Prostate gland (tissue), 2 donors: ENCODE results near the gene ZNF516. TPM values are rescaled to one million over a fixed set of nuclear protein-coding genes. Genes with fewer than 3 reads are reported as not detected.
A peak's percentile ranks its signal among the peaks of the same experiment; 100 is the strongest.

Experiments
- DNase-seq: peaks from one replicate; pipeline ENCODE4 v3.0.0-alpha.2; 2019; ENCODE audit warnings: low spot score
- H3K27ac ChIP-seq, 2 donors: fragments of 200-600 bp; sonication (generic); 2 replicates each; pipeline ENCODE4 v1.5.1; 2017 to 2019
- H3K27me3 ChIP-seq: fragments of 200-600 bp; sonication (generic); replicated peaks from 2 replicates; pipeline ENCODE4 v1.5.1; 2019; ENCODE audit not compliant: insufficient read depth
- H3K36me3 ChIP-seq, 2 donors: fragments of 200-600 bp; sonication (generic); 1 replicate in 1 of 2; 2 replicates in 1 of 2; pipeline versions ENCODE4 v1.5.1 to v1.8.1; 2017 to 2019
- H3K4me1 ChIP-seq: fragments of 200-600 bp; sonication (generic); replicated peaks from 2 replicates; pipeline ENCODE4 v1.5.1; 2019
- H3K4me3 ChIP-seq, 2 donors: fragments of 200-600 bp; sonication (generic); 2 replicates each; pipeline ENCODE4 v1.5.1; 2017 to 2019
- H3K9me3 ChIP-seq: fragments of 200-600 bp; sonication (generic); 2 replicates; pipeline ENCODE4 v1.5.1; 2017
- POLR2A ChIP-seq: fragments of 450-650 bp; IDR thresholded peaks from one replicate; pipeline ENCODE4 v1.6.1; 2016; ENCODE audit warnings: antibody characterized with exemption, mild to moderate bottlenecking
- POLR2AphosphoS5 ChIP-seq: sonication (generic); formaldehyde crosslinking; IDR thresholded peaks from one replicate; pipeline ENCODE4 v1.6.1; 2017; ENCODE audit warnings: antibody characterized with exemption
- WGBS: methylation state at CpG from one replicate; pipeline ENCODE4 v1.1.5; 2018; 5-methylcytosine and 5-hydroxymethylcytosine counted together
- intact Hi-C: fragments of 100-400 bp; cut with DNase I; formaldehyde crosslinking; loops from one replicate; pipeline ENCODE4 v1.14.2; 2022
- total RNA-seq, 2 donors: library from RNA; depleted of rRNA; stranded (reverse); fragments of >200 nt; gene quantifications; one replicate each; pipeline ENCODE4 v1.1.0, GENCODE V29; 2016
- TF ChIP-seq, protein P1 (sequence below), 4 experiments: fragments of 200-600 bp in 2 of 4; fragments of 450-650 bp in 2 of 4; sonication (generic) in 2 of 4; IDR thresholded peaks; 1 replicate in 3 of 4; 2 replicates in 1 of 4; pipeline ENCODE4 v1.5.1; 2016 to 2019; ENCODE audit warnings: antibody characterized with exemption in 4 of 4, mild to moderate bottlenecking in 2 of 4, moderate library complexity in 2 of 4

ZNF516 gene
- total RNA-seq, 2 donors from 2014 or later, result 25.0 to 158 TPM

- Histone ChIP-seq H3K27ac (no peak overlapping the region), H3K27me3 (no peaks in the 10 kb centered on the region), H3K36me3 (no peaks in the 10 kb centered on the region), H3K9me3 (no peaks in the 10 kb centered on the region), H3K4me3 (no peak overlapping the region), H3K4me1 (no peaks in the 10 kb centered on the region)
- TF ChIP-seq POLR2A, result no peak
- TF ChIP-seq POLR2AphosphoS5, result no peak
- TF ChIP-seq, protein P1, sequence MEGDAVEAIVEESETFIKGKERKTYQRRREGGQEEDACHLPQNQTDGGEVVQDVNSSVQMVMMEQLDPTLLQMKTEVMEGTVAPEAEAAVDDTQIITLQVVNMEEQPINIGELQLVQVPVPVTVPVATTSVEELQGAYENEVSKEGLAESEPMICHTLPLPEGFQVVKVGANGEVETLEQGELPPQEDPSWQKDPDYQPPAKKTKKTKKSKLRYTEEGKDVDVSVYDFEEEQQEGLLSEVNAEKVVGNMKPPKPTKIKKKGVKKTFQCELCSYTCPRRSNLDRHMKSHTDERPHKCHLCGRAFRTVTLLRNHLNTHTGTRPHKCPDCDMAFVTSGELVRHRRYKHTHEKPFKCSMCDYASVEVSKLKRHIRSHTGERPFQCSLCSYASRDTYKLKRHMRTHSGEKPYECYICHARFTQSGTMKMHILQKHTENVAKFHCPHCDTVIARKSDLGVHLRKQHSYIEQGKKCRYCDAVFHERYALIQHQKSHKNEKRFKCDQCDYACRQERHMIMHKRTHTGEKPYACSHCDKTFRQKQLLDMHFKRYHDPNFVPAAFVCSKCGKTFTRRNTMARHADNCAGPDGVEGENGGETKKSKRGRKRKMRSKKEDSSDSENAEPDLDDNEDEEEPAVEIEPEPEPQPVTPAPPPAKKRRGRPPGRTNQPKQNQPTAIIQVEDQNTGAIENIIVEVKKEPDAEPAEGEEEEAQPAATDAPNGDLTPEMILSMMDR (IDR thresholded peaks at IDR 0.05), result no peak
- 86% methylated on average over 13 of the region's 13 CpGs for WGBS
- intact Hi-C loops, result loop anchor here (10.0 kb wide), 1 partner anchor 77 kb away; no protein-coding TSS in a partner anchor
- DNase-seq, result no peak
These were observed 12.8 kb downstream of the ZNF516 start for GRCh38 chr18:76482267-76482666.

GRCh38 chr18:76480913-76481312, 14.1 kb downstream of the ZNF516 start:
- Histone ChIP-seq H3K4me1 (no peaks in the 10 kb centered on the region), H3K36me3 (no peaks in the 10 kb centered on the region), H3K4me3 (no peak overlapping the region), H3K9me3 (no peaks in the 10 kb centered on the region), H3K27me3 (no peaks in the 10 kb centered on the region), H3K27ac (no peak overlapping the region)
- 63% methylated on average over 3 of the region's 3 CpGs for WGBS
- TF ChIP-seq POLR2A (no peak), POLR2AphosphoS5 (no peak)
- TF ChIP-seq, protein P1 (IDR thresholded peaks at IDR 0.05), result no peak
- intact Hi-C loops, result loop anchor here (10.0 kb wide), 1 partner anchor 76 kb away; no protein-coding TSS in a partner anchor
- DNase-seq, result no peak

DNA sequence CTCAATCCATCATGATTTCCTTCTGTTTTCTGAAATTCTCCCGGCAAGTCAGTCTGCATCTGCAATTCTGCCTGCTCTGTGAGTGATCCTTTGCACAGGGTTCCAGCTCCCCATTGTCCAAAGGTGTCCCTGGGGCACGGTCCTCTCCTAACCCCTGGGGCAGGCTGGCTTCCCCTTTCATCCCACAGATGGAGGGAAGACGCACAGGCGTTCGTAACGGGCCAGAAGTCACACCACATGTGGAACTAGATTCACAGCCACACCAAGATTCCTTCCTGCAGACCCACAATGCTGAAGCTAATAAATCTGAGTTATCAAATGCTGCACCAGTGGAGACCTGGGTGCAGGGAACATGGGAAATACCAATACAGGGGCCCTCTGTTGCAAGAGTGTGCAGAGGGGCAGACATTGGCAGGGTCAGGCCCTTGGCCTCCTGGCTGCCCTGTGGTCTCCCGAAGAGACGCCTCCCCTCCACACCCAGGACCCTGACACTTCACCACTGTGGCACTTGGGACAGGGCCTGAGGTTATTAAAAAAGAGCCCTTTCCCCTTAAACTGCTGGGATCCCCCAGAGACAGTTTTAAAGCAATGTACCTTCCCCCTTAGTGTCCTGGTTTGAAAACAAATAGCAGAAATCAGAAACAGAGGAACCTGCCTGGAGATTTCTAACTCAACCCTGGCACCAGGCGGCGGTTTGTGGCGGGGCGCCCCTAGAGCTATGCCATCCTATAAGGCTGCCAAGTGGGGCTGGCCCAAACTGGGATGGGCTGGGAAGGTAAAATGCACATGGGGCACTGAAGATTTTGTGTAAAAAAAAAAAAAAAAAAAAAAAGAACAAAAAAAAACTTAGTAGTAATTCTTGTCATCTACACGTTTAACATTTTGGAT, 15.4 kb downstream of the ZNF516 start:
- no peak overlapping the region for H3K4me3 ChIP-seq
- peak overlapping the region in 1 of 2 donors; percentile 17 for H3K27ac ChIP-seq
- 68% methylated on average over 13 of the region's 13 CpGs for WGBS
- no peak for DNase-seq
- intact Hi-C loops, result loop anchor here (10.0 kb wide), 1 partner anchor 75 kb away; no protein-coding TSS in a partner anchor
- no peaks in the 10 kb centered on the region for H3K9me3 ChIP-seq
- H3K4me1 ChIP-seq, result no peaks in the 10 kb centered on the region
- H3K27me3 ChIP-seq, result no peaks in the 10 kb centered on the region
- no peak for TF ChIP-seq POLR2AphosphoS5
- no peak for TF ChIP-seq POLR2A
- TF ChIP-seq, protein P1 (IDR thresholded peaks at IDR 0.05), result no peak
- H3K36me3 ChIP-seq, result no peaks in the 10 kb centered on the region

DNA sequence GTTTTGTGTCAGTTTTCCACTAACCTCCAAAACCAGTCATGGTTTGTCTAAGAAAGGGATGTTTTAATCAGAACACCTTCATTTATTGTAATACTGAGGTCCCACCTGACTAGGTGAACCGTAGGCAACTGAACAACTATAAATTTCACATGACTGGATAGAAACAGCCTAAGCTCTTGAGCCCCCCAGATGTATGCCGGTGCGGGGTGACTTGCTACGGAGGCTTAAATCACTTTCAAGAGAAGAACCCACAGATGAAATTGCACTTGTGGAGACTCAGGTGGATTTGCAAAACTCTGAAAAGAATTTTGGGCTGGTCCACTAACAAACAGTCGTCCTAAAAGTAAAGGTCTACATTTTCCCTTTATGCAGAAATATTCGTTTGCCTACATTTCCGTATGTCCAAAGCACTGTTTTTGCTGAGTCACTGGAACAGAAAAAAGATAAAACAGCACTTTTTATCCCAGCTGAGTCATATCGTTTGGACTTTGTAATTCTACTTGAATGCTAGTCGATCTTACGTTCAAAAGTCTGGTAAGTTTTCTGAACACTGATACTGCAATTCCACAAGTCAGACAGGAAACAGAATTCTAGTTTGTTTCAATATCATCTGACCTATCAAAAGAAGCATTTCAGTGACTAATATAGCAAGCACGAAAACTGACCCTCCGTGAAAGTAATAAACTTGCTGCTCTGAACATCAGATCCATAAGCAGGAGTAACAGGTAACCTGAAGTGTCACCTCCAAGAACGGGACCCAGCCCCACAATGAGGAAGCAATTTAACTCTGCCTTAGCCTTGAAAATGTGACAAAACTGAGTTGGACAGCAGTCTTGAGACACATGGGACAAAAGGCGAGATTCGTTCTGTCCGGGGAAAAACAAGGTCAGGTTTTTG, 18.1 kb downstream of the ZNF516 start:
- Histone ChIP-seq H3K9me3 (no peaks in the 10 kb centered on the region), H3K4me1 (no peaks in the 10 kb centered on the region), H3K36me3 (no peaks in the 10 kb centered on the region), H3K4me3 (no peak overlapping the region), H3K27ac (peak overlapping the region; percentile 40 to 41), H3K27me3 (no peaks in the 10 kb centered on the region)
- WGBS, result 41% methylated on average over 16 of the region's 16 CpGs
- TF ChIP-seq, protein P1 (IDR thresholded peaks at IDR 0.05), result no peak
- TF ChIP-seq POLR2A (no peak), POLR2AphosphoS5 (no peak)
- intact Hi-C loops, result no loop called here
- no peak for DNase-seq
